HFFc6 (cell line): ENCODE measurements around the gene BCL10. TPM values are rescaled to one million over a fixed set of nuclear protein-coding genes. Genes with fewer than 3 reads are reported as not detected.

Experiments
- DNase-seq: peaks from one replicate; pipeline ENCODE4 v3.0.0-alpha.2; 2018
- H3K27ac Mint-ChIP-seq: 2 replicates; pipeline ENCODE4 v1.8.0; 2020; ENCODE audit warnings: mild to moderate bottlenecking, mixed read lengths
- H3K27me3 Mint-ChIP-seq: 2 replicates; pipeline ENCODE4 v1.8.0; 2021; ENCODE audit warnings: mild to moderate bottlenecking, moderate library complexity, mixed read lengths; ENCODE audit not compliant: insufficient read depth
- H3K36me3 Mint-ChIP-seq: 2 replicates; pipeline ENCODE4 v1.8.0; 2021; ENCODE audit warnings: low read depth, mixed read lengths
- H3K4me1 Mint-ChIP-seq: 2 replicates; pipeline ENCODE4 v1.8.0; 2020; ENCODE audit warnings: low read depth, mixed read lengths
- H3K4me3 Mint-ChIP-seq: 2 replicates; pipeline ENCODE4 v1.8.0; 2020; ENCODE audit warnings: mild to moderate bottlenecking, moderate library complexity, mixed read lengths
- H3K9me3 Mint-ChIP-seq: 2 replicates; pipeline ENCODE4 v1.8.0; 2020; ENCODE audit warnings: mild to moderate bottlenecking, mixed read lengths
- CTCF ChIP-seq: fragments of 200-600 bp; sonication (generic); IDR thresholded peaks from 2 replicates; pipeline ENCODE4 v1.5.0; 2021; ENCODE audit warnings: antibody characterized with exemption, mild to moderate bottlenecking
- total RNA-seq, 6 experiments: library from RNA; stranded (reverse); fragmentation: NEBNext Ultra II Directional; extraction: Animal tissue kit (Norgen Biotek cat#: 25700); gene quantifications; 2 replicates in 1 of 6; 3 replicates in 5 of 6; pipeline ENCODE4 v1.2.3, GENCODE V29; 2021

BCL10 gene
- total RNA-seq, 6 experiments from 2014 or later = 33.4 to 45.6 (median 39.2) TPM

GRCh38 chr1:85282424-85282823 lies 6.0 kb upstream of the BCL10 start:
- DNase-seq = no peak
- Mint-ChIP-seq H3K27me3 (no peaks in the 10 kb centered on the region; the same call in 1 of the 2 replicates), H3K9me3 (no peaks in the 10 kb centered on the region), H3K36me3 (no peaks in the 10 kb centered on the region), H3K27ac (no peak overlapping the region), H3K4me3 (no peak overlapping the region), H3K4me1 (peaks cover 44% of the 10 kb centered on the region)
- TF ChIP-seq CTCF = peak; percentile 43

GRCh38 chr1:85280636-85281035 lies 4.2 kb upstream of the BCL10 start:
- no peak for TF ChIP-seq CTCF
- no peaks in the 10 kb centered on the region; the same call in 1 of the 2 replicates for H3K27me3 Mint-ChIP-seq
- DNase-seq = no peak
- H3K9me3 Mint-ChIP-seq = no peaks in the 10 kb centered on the region
- H3K4me3 Mint-ChIP-seq = no peak overlapping the region
- peaks cover 53% of the 10 kb centered on the region for H3K4me1 Mint-ChIP-seq
- no peaks in the 10 kb centered on the region for H3K36me3 Mint-ChIP-seq
- H3K27ac Mint-ChIP-seq = peak overlapping the region; percentile 27; the same call in 1 of the 2 replicates

GRCh38 chr1:85279458-85280080 lies 3.1 kb upstream of the BCL10 start:
- TF ChIP-seq CTCF = no peak
- no peak for DNase-seq
- H3K4me3 Mint-ChIP-seq = peak overlapping the region; percentile 83
- peaks cover 5% of the 10 kb centered on the region; the same call in 1 of the 2 replicates for H3K36me3 Mint-ChIP-seq
- no peaks in the 10 kb centered on the region for H3K9me3 Mint-ChIP-seq
- peak overlapping the region; percentile 92 for H3K27ac Mint-ChIP-seq
- H3K4me1 Mint-ChIP-seq = peaks cover 61% of the 10 kb centered on the region
- no peaks in the 10 kb centered on the region; the same call in 1 of the 2 replicates for H3K27me3 Mint-ChIP-seq

- peak overlapping the region; percentile 83 for H3K4me3 Mint-ChIP-seq
- H3K36me3 Mint-ChIP-seq = peaks cover 9% of the 10 kb centered on the region; the same call in 1 of the 2 replicates
- H3K27ac Mint-ChIP-seq = peak overlapping the region; percentile 92
- TF ChIP-seq CTCF = no peak
- H3K4me1 Mint-ChIP-seq = peaks cover 68% of the 10 kb centered on the region
- DNase-seq = peak; percentile 95
- no peaks in the 10 kb centered on the region for H3K9me3 Mint-ChIP-seq
- H3K27me3 Mint-ChIP-seq = no peaks in the 10 kb centered on the region; the same call in 1 of the 2 replicates
Measured at GRCh38 chr1:85278853-85279314, 2.5 kb upstream of the BCL10 start.

GRCh38 chr1:85277802-85278201 lies 1.4 kb upstream of the BCL10 start:
- no peak for TF ChIP-seq CTCF
- no peak for DNase-seq
- Mint-ChIP-seq H3K4me3 (no peak overlapping the region), H3K27ac (peak overlapping the region; percentile 94), H3K27me3 (no peaks in the 10 kb centered on the region; the same call in 1 of the 2 replicates), H3K36me3 (peaks cover 19% of the 10 kb centered on the region), H3K9me3 (no peaks in the 10 kb centered on the region), H3K4me1 (peaks cover 79% of the 10 kb centered on the region)
